ENCODE data around the gene KRT83.

- TF ChIP-seq CTCF (conservative IDR thresholded peaks at IDR 0.05; ENCODE audit: low read depth, low read length) (no peak), EZH2 (IDR thresholded peaks at IDR 0.05; ENCODE audit: borderline replicate concordance, low read depth, low read length, poor library complexity, severe bottlenecking) (no peak)
Observed at GRCh38 chr12:52280319-52280795, 40.8 kb downstream of the KRT83 start.

All from A673 (cell line).